Activated CD4-positive, alpha-beta T cell treated with anti-CD3 and anti-CD28 coated beads, Interleukin-2, amount 50 U/mL, for 4 hours (primary cell): Measurements from ENCODE around the gene CACNA1D.
"Not testable (repeated sequence)": the region's sequence is repeated elsewhere in the genome, so short reads cannot be mapped to it uniquely, and the experiment has no call there.

ENCODE experiments used
- DNase-seq, 2 experiments: peaks; one replicate each; pipeline ENCODE4 v3.0.0-alpha.2; 2020

Gene CACNA1D

DNA sequence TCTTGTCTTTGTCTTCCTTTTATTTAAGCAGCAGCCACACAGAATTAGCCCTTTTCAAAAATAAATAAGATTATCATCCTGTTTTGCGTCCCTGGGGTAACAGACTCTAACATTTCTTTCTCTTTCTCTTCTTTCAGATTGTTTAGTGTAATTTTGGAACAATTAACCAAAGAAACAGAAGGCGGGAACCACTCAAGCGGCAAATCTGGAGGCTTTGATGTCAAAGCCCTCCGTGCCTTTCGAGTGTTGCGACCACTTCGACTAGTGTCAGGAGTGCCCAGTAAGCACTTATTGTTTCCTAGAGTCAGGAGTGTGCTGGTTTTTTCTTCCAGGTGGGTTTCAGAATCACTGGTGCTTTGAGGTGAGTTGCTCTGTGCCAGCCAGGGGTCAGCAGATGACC, 165.6 kb downstream of the CACNA1D start:
- DNase-seq, result no peak

DNA sequence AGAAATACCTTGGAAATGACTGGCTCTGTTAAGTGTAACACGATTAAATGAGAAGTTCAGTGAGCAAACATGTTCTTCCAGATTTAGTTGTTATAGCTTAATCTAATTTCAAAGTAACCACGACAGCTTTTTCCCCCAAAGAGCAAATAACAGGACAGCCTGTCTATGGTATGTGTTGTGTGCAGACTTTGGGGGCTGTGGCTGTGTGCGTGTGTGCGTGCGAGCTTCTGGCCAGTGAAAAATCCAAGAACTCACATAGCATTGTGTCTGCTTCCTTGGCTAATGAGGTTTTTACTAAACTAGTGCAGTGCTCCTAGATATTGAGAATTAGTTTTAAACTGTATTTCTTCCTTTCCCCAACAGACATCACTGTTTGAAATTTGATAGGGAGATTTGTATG, 167.1 kb downstream of the CACNA1D start:
- DNase-seq, result no peak

- DNase-seq, result not testable (repeated sequence)
Observed at GRCh38 chr3:53664812-53665211, 170.4 kb downstream of the CACNA1D start.

GRCh38 chr3:53665608-53666425, 171.4 kb downstream of the CACNA1D start:
- DNase-seq, result no peak

- DNase-seq, result no peak
Observed at GRCh38 chr3:53668872-53669271, 174.5 kb downstream of the CACNA1D start.

- no peak for DNase-seq
Observed at GRCh38 chr3:53670721-53671120, 176.3 kb downstream of the CACNA1D start.

DNA sequence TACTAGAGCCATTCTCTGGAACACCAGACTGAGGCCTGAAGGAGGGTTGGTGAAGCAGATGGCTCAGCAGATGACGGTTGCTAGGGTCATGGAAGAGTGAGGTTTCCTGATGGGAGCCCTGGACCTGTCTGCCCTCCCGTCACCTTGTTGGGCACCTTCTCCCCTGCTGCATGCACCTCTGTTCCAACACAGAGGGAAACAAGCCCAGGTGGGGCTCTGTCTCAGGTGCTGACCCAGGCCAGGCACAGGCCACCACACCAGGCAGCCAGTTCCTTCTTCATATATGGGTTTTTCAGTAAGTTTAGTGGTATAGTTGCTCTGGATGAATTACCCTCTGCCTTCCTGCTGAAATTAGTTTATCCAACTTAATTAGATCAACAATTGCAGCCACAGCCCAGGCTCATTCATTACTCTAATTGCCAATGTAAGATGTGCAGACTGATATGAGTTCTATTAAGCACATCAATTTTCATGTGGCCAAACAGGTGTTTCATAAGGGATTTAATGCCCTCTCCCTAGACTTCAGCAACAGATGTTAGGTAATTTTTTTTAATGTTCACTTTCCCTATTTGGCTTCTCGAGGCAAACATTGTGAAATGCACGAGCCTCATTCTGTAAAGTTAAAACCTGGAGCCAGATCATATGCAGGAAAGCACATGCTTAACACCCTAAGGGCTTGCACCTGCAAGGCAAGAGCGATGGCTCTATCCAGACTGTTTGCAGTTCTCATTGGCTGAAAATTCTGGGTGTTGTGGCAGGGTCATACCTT, 177.0 kb downstream of the CACNA1D start:
- DNase-seq, result no peak

DNA sequence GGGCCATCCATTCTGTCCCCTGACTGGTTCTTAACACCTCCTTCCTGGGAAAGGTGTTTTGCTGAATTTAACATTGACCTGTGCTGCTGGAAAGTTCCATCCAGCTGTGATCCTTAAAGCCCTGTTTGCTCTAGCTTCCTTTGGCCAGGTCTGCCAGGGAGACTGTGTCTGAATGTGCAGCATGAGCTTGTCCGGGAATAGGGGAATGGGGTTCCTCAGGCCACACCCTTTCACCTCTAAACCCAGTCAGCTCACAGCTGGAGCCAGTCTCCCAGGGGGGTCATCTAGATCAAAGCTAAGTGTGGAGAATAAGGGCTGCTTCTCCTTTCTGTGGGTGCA, 177.5 kb downstream of the CACNA1D start:
- no peak for DNase-seq

GRCh38 chr3:53672981-53673380, 178.6 kb downstream of the CACNA1D start:
- no peak for DNase-seq

DNA sequence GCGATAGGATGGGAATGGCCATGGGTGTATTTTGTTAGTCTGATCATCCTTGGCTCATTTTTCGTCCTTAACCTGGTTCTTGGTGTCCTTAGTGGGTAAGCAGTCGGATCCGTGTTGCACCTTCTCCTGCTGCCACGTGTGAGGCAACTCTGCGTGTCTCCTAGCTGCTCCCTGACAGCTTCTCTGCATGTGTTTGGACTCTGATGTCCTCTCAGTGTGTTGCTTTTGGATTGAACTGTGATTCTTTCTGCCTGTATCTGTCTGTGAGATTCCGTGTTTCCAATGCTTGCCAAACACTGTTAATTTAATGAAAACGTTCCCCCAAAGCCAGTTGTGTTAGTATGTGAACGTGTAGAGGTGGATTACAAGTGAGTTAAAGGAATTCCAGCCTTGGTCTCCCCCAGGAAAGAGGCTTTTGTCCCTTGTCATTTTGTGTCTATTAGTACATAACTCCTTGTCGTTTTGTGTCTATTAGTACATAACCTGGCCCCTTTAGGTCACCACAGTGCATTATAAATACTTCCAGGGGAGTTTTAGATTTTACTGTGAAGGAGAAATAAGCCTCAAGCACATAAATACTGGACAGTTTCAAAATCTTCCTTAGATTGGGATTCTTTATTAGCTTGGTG, 179.4 kb downstream of the CACNA1D start:
- DNase-seq, result no peak

GRCh38 chr3:53674582-53674981, 180.2 kb downstream of the CACNA1D start:
- no peak for DNase-seq

- no peak for DNase-seq
Observed at GRCh38 chr3:53675022-53675697, 180.7 kb downstream of the CACNA1D start.

GRCh38 chr3:53675942-53676341, 181.5 kb downstream of the CACNA1D start:
- no peak for DNase-seq

DNA sequence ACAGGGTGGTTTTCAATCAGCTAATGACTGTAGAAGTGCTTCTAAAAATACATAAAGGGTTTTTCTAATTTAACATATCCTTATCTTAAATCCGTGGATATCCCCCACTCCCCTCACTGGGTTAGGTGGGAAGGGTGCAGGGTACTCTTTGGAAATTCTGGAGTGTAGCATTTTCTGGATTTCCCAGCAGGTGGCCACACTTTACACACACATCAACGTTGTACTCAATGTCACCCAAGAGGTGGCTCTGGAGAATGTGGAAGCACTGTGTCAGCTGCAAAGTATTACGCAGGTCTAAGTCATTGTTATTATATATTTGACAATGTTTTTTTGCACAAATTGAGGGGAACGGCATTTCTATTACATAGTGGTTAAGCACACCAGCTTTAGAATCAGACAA, 183.0 kb downstream of the CACNA1D start:
- no peak for DNase-seq

DNA sequence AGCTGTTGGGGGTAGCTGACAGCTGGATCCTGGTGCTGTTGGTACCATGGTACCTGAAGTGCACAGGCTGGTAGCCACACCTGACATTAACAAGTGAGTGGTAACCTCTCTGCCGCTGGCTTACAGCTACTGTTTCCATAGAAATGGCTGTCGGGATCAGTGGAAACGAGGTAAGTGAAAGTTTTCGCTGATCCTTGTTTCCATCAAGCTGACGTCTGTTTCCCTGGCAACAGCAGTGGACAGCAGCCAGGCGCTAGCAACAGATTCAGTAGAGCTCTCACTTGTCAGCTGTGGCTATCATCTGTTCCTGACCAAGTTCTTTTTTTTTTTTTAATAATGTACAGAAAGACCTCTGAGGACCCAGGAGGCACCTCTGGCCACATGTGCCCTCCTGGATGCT, 185.6 kb downstream of the CACNA1D start:
- no peak for DNase-seq

GRCh38 chr3:53682807-53683206, 188.4 kb downstream of the CACNA1D start:
- no peak for DNase-seq

GRCh38 chr3:53688066-53688465, 193.7 kb downstream of the CACNA1D start:
- DNase-seq, result no peak

GRCh38 chr3:53688989-53689388, 194.6 kb downstream of the CACNA1D start:
- DNase-seq, result no peak

DNA sequence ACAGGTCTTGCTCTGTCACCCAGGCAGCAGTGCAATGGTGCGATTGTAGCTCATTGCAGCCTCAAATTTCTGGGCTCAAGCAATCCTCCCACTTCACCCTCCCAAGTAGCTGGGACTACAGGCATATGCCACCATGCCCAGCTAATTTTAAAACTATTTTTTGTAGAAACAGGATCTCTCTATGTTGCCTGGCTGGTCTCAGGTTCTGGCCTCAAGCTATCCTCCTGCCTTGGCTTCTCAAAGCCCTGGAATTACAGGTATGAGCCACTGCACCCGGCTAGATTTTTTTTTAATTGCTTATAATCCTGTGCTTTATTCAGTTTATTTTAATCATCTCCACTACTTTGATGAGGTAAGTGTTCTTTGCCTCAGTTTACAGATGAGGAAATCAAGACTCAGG, 195.3 kb downstream of the CACNA1D start:
- DNase-seq, result no peak

GRCh38 chr3:53690521-53690920, 196.1 kb downstream of the CACNA1D start:
- DNase-seq, result no peak

GRCh38 chr3:53691349-53691748, 196.9 kb downstream of the CACNA1D start:
- DNase-seq, result no peak

DNA sequence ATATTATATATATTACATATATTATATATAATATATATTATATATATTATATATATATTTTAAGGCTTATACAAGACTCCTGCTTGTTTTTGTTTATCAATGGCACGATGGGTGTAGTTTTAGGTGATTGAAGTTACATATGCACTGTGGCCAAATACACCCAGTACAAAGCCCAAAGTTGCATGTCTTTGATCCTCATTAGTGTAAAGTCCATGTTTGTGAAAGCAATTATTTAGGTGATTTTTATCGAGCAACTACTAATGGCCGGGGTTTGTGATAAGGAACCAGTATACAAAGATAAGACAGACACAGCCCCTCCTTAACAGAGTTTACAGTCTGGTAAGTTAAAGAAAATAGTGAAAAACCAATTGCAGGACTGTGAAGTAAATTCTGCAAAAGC, 197.5 kb downstream of the CACNA1D start:
- no peak for DNase-seq

- DNase-seq, result no peak
Observed at GRCh38 chr3:53693451-53693850, 199.0 kb downstream of the CACNA1D start.
